Parathyroid adenoma (tissue), 2 donors: ENCODE results near the gene RALB.

Experiments
- H2AFZ ChIP-seq: fragments of 300-600 bp; sonication (generic); one replicate; pipeline ENCODE4 v1.7.0; 2017; ENCODE audit warnings: antibody characterized with exemption, mild to moderate bottlenecking
- H3K27ac ChIP-seq: fragments of 300-600 bp; sonication (generic); one replicate; pipeline ENCODE4 v1.7.0; 2017
- H3K27me3 ChIP-seq: fragments of 300-600 bp; sonication (generic); one replicate; pipeline ENCODE4 v1.7.0; 2017; ENCODE audit warnings: low read length; ENCODE audit not compliant: control insufficient read depth, insufficient read depth
- H3K36me3 ChIP-seq: fragments of 300-600 bp; sonication (generic); one replicate; pipeline ENCODE4 v1.7.0; 2017; ENCODE audit warnings: low read length; ENCODE audit not compliant: control insufficient read depth, insufficient read depth
- H3K4me1 ChIP-seq: fragments of 300-600 bp; sonication (generic); one replicate; pipeline ENCODE4 v1.7.0; 2017; ENCODE audit warnings: control low read depth
- H3K4me2 ChIP-seq: fragments of 300-600 bp; sonication (generic); one replicate; pipeline ENCODE4 v1.7.0; 2017; ENCODE audit warnings: low read length
- H3K4me3 ChIP-seq: fragments of 300-600 bp; sonication (generic); one replicate; pipeline ENCODE4 v1.7.0; 2017; ENCODE audit warnings: low read depth, low read length
- H3K79me2 ChIP-seq: fragments of 300-600 bp; sonication (generic); one replicate; pipeline ENCODE4 v1.7.0; 2017; ENCODE audit warnings: control low read depth
- H3K9ac ChIP-seq: fragments of 300-600 bp; sonication (generic); one replicate; pipeline ENCODE4 v1.7.0; 2017; ENCODE audit warnings: mild to moderate bottlenecking
- H3K9me3 ChIP-seq: fragments of 300-600 bp; sonication (generic); one replicate; pipeline ENCODE4 v1.7.0; 2017; ENCODE audit warnings: low read length; ENCODE audit not compliant: control insufficient read depth
- CTCF ChIP-seq: fragments of 300-600 bp; sonication (generic); IDR thresholded peaks from one replicate; pipeline ENCODE4 v1.7.0; 2017; ENCODE audit warnings: antibody characterized with exemption, mild to moderate bottlenecking
- donor health status: primary hyperparathyroidism.

The RALB gene

GRCh38 chr2:120221616-120222015 lies 31.0 kb upstream of the RALB start:
- Histone ChIP-seq H3K27me3 (no peaks in the 10 kb centered on the region), H3K36me3 (no peaks in the 10 kb centered on the region)

GRCh38 chr2:120222186-120223033 lies 30.2 kb upstream of the RALB start:
- Histone ChIP-seq H3K27me3 (no peaks in the 10 kb centered on the region), H2AFZ (peak overlapping the region; percentile 85), H3K36me3 (no peaks in the 10 kb centered on the region), H3K4me2 (peak overlapping the region; percentile 97), H3K4me3 (peak overlapping the region; percentile 80), H3K9ac (no peak overlapping the region), H3K79me2 (peaks cover 14% of the 10 kb centered on the region), H3K27ac (peak overlapping the region; percentile 97), H3K9me3 (no peaks in the 10 kb centered on the region), H3K4me1 (peaks cover 39% of the 10 kb centered on the region)
- no peak for TF ChIP-seq CTCF

More at GRCh38 chr2:120221616-120222015, 31.0 kb upstream of the RALB start:
- Histone ChIP-seq H3K9me3 (no peaks in the 10 kb centered on the region), H3K4me1 (peaks cover 31% of the 10 kb centered on the region), H3K79me2 (peaks cover 14% of the 10 kb centered on the region), H3K4me3 (no peak overlapping the region), H3K27ac (no peak overlapping the region), H2AFZ (no peak overlapping the region), H3K9ac (no peak overlapping the region), H3K4me2 (peak overlapping the region; percentile 3)
- no peak for TF ChIP-seq CTCF

- peak within 1 kb of the TSS; percentile 97 for H3K27ac ChIP-seq
- H3K9ac ChIP-seq: peak within 1 kb of the TSS; percentile 1
- no peaks in the 10 kb centered on the region for H3K36me3 ChIP-seq
- peak within 1 kb of the TSS; percentile 85 for H2AFZ ChIP-seq
- no peaks in the 10 kb centered on the region for H3K9me3 ChIP-seq
- TF ChIP-seq CTCF: peak; percentile 63
- H3K79me2 ChIP-seq: peaks cover 10% of the 10 kb centered on the region
- peaks cover 46% of the 10 kb centered on the region for H3K4me1 ChIP-seq
- H3K27me3 ChIP-seq: no peaks in the 10 kb centered on the region
- peak within 1 kb of the TSS; percentile 80 for H3K4me3 ChIP-seq
- peak within 1 kb of the TSS; percentile 97 for H3K4me2 ChIP-seq
Measured at GRCh38 chr2:120223034-120223912, 29.4 kb upstream of the RALB start, which contains the start of gene TMEM185B. Gene TMEM185B, minus strand, starts transcription at chr2:120223400. Its CDS starts 424 bp downstream, at chr2:120222976.

- Histone ChIP-seq H3K27ac (peak overlapping the region; percentile 97), H3K27me3 (no peaks in the 10 kb centered on the region), H2AFZ (no peak overlapping the region), H3K36me3 (no peaks in the 10 kb centered on the region), H3K4me3 (peak overlapping the region; percentile 80), H3K9me3 (no peaks in the 10 kb centered on the region), H3K4me1 (peaks cover 56% of the 10 kb centered on the region), H3K9ac (no peak overlapping the region), H3K4me2 (peak overlapping the region; percentile 97), H3K79me2 (peaks cover 10% of the 10 kb centered on the region)
- no peak for TF ChIP-seq CTCF
Measured at GRCh38 chr2:120224256-120224655, 28.4 kb upstream of the RALB start.
